ENCODE results near the gene FBP1. TPM values are rescaled to one million over a fixed set of nuclear protein-coding genes. Genes with fewer than 3 reads are reported as not detected.

Gene FBP1
- total and polyA plus RNA-seq, 2 donors (not counting 3 experiments of a cell fraction or from before 2014, with no cell fraction given): 2.5 to 3.8 TPM

- no peak overlapping the region for H3K27ac ChIP-seq (ENCODE audit: insufficient read depth, low read depth, low read length)
- no peak overlapping the region for H3K4me3 ChIP-seq (replicated peaks in 1 of 3; ENCODE audit: insufficient read depth in 1 of 3, low read depth in 1 of 3, low read length in 3 of 3)
- no peak for TF ChIP-seq JUN (IDR thresholded peaks at IDR 0.05; ENCODE audit: borderline replicate concordance, insufficient read depth, insufficient read length, low read depth)
- TF ChIP-seq POLR2AphosphoS5 (IDR thresholded peaks at IDR 0.05; ENCODE audit: insufficient read depth, low read depth, low read length): no peak
- no peak for TF ChIP-seq CTCF (IDR thresholded peaks at IDR 0.05; ENCODE audit: extremely low read depth in 1 of 2, insufficient read depth in 1 of 2, low read depth in 1 of 2, low read length in 2 of 2)
- no peak for TF ChIP-seq MYC (IDR thresholded peaks at IDR 0.05; ENCODE audit: low read depth, low read length)
- no peak for TF ChIP-seq GATA2 (IDR thresholded peaks at IDR 0.05; ENCODE audit: insufficient read depth, insufficient read length, low read depth, low read length)
- TF ChIP-seq FOS (IDR thresholded peaks at IDR 0.05; ENCODE audit: borderline replicate concordance, insufficient read depth, low read length): no peak
- no peak for TF ChIP-seq POLR2A (IDR thresholded peaks at IDR 0.05; ENCODE audit: low read depth, low read length)
- TF ChIP-seq EZH2 (IDR thresholded peaks at IDR 0.05; ENCODE audit: borderline replicate concordance, low read depth, low read length, severe bottlenecking): no peak
- TF ChIP-seq MAX (IDR thresholded peaks at IDR 0.05; ENCODE audit: insufficient read depth, insufficient read length): no peak
- ChIA-PET CTCF (interaction anchor here (1.3 kb wide), 1 partner anchor 50 kb away, joined by 4 read pairs; no protein-coding TSS in a partner anchor), POLR2A (no interaction called here)
- no peak for FAIRE-seq
- H3K9me1 ChIP-seq (replicated peaks; ENCODE audit: control insufficient read depth, extremely low read depth, insufficient read depth, low read length): no peaks in the 10 kb centered on the region
- dilution Hi-C loops (cut with MboI; ENCODE audit: extremely low pct_ligation_motif_present, low sequenced_read_pairs): no loop called here
- intact Hi-C loops (cut with micrococcal nuclease): no loop called here
- no peak overlapping the region for H3K9ac ChIP-seq (replicated peaks; ENCODE audit: extremely low read depth, insufficient read depth, low read length)
- no peaks in the 10 kb centered on the region for H3K4me1 ChIP-seq (ENCODE audit: control insufficient read depth, extremely low read depth, insufficient read depth, low read length)
- no TSS peak for BruUV-seq (replicated peaks)
- no peaks in the 10 kb centered on the region for H4K20me1 ChIP-seq (replicated peaks; ENCODE audit: control insufficient read depth, extremely low read depth, insufficient read depth, low read length)
- H3K36me3 ChIP-seq (ENCODE audit: control insufficient read depth in 2 of 2, extremely low read depth in 1 of 2, insufficient read depth in 2 of 2, low read length in 2 of 2): no peaks in the 10 kb centered on the region
- no peak overlapping the region for H3K4me2 ChIP-seq (ENCODE audit: insufficient read depth, low read length)
- DNase-seq (ENCODE audit: low read depth, low spot score): no peak
- H3K79me2 ChIP-seq (ENCODE audit: control insufficient read depth, insufficient read depth, low read length): no peaks in the 10 kb centered on the region
- no peaks in the 10 kb centered on the region for H3K9me3 ChIP-seq (replicated peaks; ENCODE audit: control insufficient read depth, insufficient read depth, low read length)
- H3K27me3 ChIP-seq (ENCODE audit: control insufficient read depth in 2 of 2, insufficient read depth in 2 of 2, low read length in 2 of 2): no peaks in the 10 kb centered on the region
- no peak overlapping the region for H2AFZ ChIP-seq (ENCODE audit: low read depth, low read length)
Measured at GRCh38 chr9:94619026-94619425, 20.3 kb downstream of the FBP1 start.
